ENCODE data around the gene ACAA2. TPM values are rescaled to one million over a fixed set of nuclear protein-coding genes. Genes with fewer than 3 reads are reported as not detected.

The ACAA2 gene
- total RNA-seq, 4 donors from 2014 or later: 27.0 to 72.7 (median 35.0) TPM

DNA sequence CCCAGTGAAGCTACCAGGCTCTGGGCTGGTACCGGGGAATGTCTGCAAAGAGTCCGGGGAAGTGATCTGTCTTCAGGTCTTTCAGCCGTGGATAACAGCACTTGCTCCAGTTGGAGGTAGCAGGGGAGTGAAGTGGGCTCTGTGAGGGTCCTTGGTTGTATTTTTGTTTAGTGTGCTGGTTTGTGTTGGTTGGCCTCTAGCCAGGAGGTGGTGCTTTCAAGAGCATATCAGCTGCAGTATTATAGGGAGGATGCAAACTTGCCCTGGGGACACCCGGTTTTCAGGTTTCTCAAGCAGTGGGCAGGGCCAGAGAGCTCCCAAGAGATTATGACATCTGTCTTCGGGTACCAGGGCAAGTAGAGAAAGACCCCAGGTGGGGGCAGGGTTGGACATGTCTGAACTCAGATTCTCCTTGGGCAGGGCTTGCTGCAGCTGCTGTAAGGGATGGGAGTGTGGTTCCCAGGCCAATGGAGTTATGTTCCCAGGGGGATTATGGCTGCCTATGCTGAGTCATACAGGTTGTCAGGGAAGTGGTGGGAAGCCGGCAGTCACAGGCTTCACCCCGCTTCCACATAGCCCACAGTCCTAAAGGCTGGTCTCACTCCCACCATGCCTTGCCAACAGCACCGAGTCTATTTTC lies 34.4 kb downstream of the ACAA2 start:
- 61 to 75% methylated on average over 8 of the region's 8 CpGs for WGBS, 2 donors
- DNase-seq (ENCODE audit: low spot score in 2 of 2): peak in 1 of 2 donors; percentile 63
- no peak overlapping the region for H3K4me3 ChIP-seq (ENCODE audit: low read depth, poor library complexity, severe bottlenecking)
- TF ChIP-seq POLR2A (IDR thresholded peaks at IDR 0.05): no peak
- TF ChIP-seq CTCF (IDR thresholded peaks at IDR 0.05): no peak
- intact Hi-C loops (cut with DNase I; ENCODE audit: low total_unique reads): no loop called here

DNA sequence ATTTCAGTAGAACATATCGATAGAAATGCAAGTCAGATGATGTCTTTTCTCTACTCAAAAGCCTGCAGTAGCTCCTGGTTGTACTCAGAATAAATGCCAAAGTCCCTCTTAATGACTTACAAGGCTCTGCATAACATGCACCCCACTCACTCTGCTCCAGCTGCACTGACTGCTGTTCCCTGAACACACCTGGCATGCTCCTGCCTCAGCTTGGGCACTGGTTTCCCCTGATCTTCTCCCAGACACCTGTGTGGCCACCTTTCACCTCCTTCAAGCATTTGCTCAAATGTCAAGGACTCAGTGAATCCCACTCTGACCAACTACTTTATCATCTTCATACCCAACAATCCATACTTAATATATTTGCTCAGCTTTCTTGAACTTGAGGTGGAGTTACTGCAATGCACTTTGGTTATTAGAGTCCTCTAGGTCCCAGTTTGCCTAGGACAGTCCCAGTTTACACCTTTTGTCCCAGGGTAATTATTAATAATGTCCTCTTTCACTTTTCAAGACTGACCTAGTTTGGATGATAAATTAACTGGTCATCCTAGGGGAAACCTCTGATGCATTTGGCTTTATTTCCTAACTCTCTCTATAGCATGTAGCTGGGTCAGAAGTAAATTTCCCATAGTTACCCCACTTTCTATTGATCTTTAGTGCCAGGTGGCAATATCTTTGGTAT lies 44.1 kb downstream of the ACAA2 start:
- no peak overlapping the region for H3K4me3 ChIP-seq (ENCODE audit: low read depth, poor library complexity, severe bottlenecking)
- TF ChIP-seq POLR2A (IDR thresholded peaks at IDR 0.05): no peak
- TF ChIP-seq CTCF (IDR thresholded peaks at IDR 0.05): no peak
- WGBS, 2 donors: 84 to 90% methylated on average over 1 of the region's 1 CpG
- intact Hi-C loops (cut with DNase I; ENCODE audit: low total_unique reads): no loop called here
- DNase-seq (ENCODE audit: low spot score in 2 of 2): no peak

GRCh38 chr18:49768051-49768391 lies 45.3 kb downstream of the ACAA2 start:
- intact Hi-C loops (cut with DNase I; ENCODE audit: low total_unique reads): no loop called here
- TF ChIP-seq POLR2A (IDR thresholded peaks at IDR 0.05) (no peak), CTCF (IDR thresholded peaks at IDR 0.05) (no peak)
- no peak overlapping the region for H3K4me3 ChIP-seq (ENCODE audit: low read depth, poor library complexity, severe bottlenecking)
- 29 to 40% methylated on average over 5 of the region's 5 CpGs for WGBS, 2 donors
- no peak for DNase-seq (ENCODE audit: low spot score in 2 of 2)

- 63 to 67% methylated on average over 11 of the region's 11 CpGs for WGBS, 2 donors
- DNase-seq (ENCODE audit: low spot score in 2 of 2): peak in 1 of 2 donors; percentile 65
- TF ChIP-seq POLR2A (IDR thresholded peaks at IDR 0.05): no peak
- no peak for TF ChIP-seq CTCF (IDR thresholded peaks at IDR 0.05)
- no peak overlapping the region for H3K4me3 ChIP-seq (ENCODE audit: low read depth, poor library complexity, severe bottlenecking)
- intact Hi-C loops (cut with DNase I; ENCODE audit: low total_unique reads): no loop called here
Observed at GRCh38 chr18:49767111-49768050, 46.0 kb downstream of the ACAA2 start.

GRCh38 chr18:49766646-49767045 lies 46.7 kb downstream of the ACAA2 start:
- intact Hi-C loops (cut with DNase I; ENCODE audit: low total_unique reads): no loop called here
- TF ChIP-seq CTCF (IDR thresholded peaks at IDR 0.05) (no peak), POLR2A (IDR thresholded peaks at IDR 0.05) (no peak)
- WGBS, 2 donors: 72 to 85% methylated on average over 4 of the region's 4 CpGs
- DNase-seq (ENCODE audit: low spot score in 2 of 2): peak in 1 of 2 donors; percentile 58
- H3K4me3 ChIP-seq (ENCODE audit: low read depth, poor library complexity, severe bottlenecking): no peak overlapping the region
